Measurements from ENCODE around the gene AMZ2.
A peak's percentile ranks its signal among the peaks of the same experiment; 100 is the strongest.

DNA sequence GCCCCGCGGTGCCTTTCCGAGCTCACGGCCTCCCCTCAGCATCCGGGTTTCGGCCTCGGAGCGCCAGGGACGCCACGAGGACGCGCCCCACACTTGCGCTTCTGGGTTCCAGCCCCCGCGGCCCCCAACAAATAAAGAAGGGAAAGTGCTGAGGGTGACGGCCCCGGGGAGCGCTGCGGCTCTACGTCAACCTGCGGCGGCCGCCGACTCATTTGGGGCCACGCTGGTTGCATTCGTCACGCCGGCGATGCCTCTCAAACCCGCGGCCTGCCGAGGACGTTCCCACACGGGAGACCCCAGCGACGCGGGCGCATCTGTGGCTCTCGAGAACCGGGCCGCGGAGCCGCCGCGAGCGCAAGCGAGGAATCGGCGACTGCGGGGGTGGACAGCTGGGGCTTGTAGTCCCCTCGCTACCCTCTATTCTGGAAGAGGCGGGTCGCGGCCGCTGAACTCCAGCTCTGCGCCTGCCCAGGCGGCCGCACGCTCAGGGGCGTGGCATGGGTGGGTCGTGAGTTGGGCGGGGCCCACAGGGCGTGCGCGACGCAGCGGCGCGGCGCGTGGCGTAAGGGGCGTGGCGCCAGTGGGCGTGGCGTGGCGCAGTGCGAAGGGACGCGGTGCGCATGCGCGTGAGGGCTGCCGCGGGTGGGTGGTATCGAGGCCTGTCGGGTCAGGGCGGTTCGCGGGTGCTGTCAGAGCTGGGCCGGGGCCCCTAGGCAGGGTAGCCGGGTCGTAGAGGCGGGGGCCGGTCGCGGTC is at the start of gene AMZ2:
- TF ChIP-seq, protein P1, sequence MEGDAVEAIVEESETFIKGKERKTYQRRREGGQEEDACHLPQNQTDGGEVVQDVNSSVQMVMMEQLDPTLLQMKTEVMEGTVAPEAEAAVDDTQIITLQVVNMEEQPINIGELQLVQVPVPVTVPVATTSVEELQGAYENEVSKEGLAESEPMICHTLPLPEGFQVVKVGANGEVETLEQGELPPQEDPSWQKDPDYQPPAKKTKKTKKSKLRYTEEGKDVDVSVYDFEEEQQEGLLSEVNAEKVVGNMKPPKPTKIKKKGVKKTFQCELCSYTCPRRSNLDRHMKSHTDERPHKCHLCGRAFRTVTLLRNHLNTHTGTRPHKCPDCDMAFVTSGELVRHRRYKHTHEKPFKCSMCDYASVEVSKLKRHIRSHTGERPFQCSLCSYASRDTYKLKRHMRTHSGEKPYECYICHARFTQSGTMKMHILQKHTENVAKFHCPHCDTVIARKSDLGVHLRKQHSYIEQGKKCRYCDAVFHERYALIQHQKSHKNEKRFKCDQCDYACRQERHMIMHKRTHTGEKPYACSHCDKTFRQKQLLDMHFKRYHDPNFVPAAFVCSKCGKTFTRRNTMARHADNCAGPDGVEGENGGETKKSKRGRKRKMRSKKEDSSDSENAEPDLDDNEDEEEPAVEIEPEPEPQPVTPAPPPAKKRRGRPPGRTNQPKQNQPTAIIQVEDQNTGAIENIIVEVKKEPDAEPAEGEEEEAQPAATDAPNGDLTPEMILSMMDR (IDR thresholded peaks at IDR 0.05): no peak
- TF ChIP-seq POLR2AphosphoS5 (IDR thresholded peaks at IDR 0.05; ENCODE audit: low read depth, low read length): peak; percentile 77
- no peak for TF ChIP-seq REST (IDR thresholded peaks at IDR 0.05; ENCODE audit: insufficient read depth in 1 of 2, low read depth in 2 of 2, low read length in 1 of 2)
- TF ChIP-seq SIN3A (IDR thresholded peaks at IDR 0.05; ENCODE audit: borderline replicate concordance, insufficient read depth, low read depth, low read length): no peak; the same call in 1 of the 2 replicates
- TF ChIP-seq TCF7L2 (IDR thresholded peaks at IDR 0.05; ENCODE audit: low read depth, low read length): no peak
